K562 (cell line): ENCODE results near the gene DNAAF3. TPM values are rescaled to one million over a fixed set of nuclear protein-coding genes. Genes with fewer than 3 reads are reported as not detected.

Source experiments
- AFF1 ChIP-seq, 2 experiments: fragments of 450-650 bp; IDR thresholded peaks; 2 replicates each; pipeline ENCODE4 v1.6.1; 2018; ENCODE audit warnings: mild to moderate bottlenecking in 2 of 2, low read depth in 1 of 2; ENCODE audit not compliant: partially characterized antibody in 2 of 2
- CCNT2 ChIP-seq: IDR thresholded peaks from 2 replicates; pipeline ENCODE4 v1.6.1; 2011; ENCODE audit warnings: borderline replicate concordance, low read depth, mild to moderate bottlenecking, moderate library complexity, mixed read lengths, low read length; ENCODE audit not compliant: insufficient read length; ENCODE audit errors: extremely low read depth
- ETV1 ChIP-seq: fragments of 450-650 bp; conservative IDR thresholded peaks from 2 replicates; pipeline ENCODE4 v1.6.1; 2016; ENCODE audit warnings: missing genetic modification characterization, control low read depth, low read depth, missing compliant biosample characterization
- FOXJ2 ChIP-seq: fragments of 200-800 bp; sonication (Bioruptor generic); IDR thresholded peaks from 2 replicates; pipeline ENCODE4 v1.6.1; 2016; ENCODE audit warnings: missing genetic modification characterization, missing compliant biosample characterization
- FOXM1 ChIP-seq, 2 experiments: fragments of 450-650 bp in 1 of 2; sonication (generic) in 1 of 2; formaldehyde crosslinking in 1 of 2; IDR thresholded peaks; 2 replicates each; pipeline versions ENCODE4 v1.6.1 to v1.9.0; 2017 to 2022; ENCODE audit warnings: low read depth in 2 of 2, mild to moderate bottlenecking in 2 of 2, missing genetic modification reagents in 1 of 2, moderate library complexity in 1 of 2
- HDAC2 ChIP-seq: fragments of 450-650 bp; IDR thresholded peaks from 2 replicates; pipeline ENCODE4 v1.6.1; 2016; ENCODE audit warnings: mild to moderate bottlenecking
- LARP7 ChIP-seq: fragments of 450-650 bp; IDR thresholded peaks from 2 replicates; pipeline ENCODE4 v1.6.1; 2016
- MYC ChIP-seq, 2 experiments: fragments of 250-450 bp in 1 of 2; sonication (Bioruptor Pico) in 1 of 2; IDR thresholded peaks; 2 replicates each; pipeline versions ENCODE4 v1.5.1 to v1.6.1; 2012 to 2021; ENCODE audit warnings: low read depth in 2 of 2, borderline replicate concordance in 1 of 2, improper control_type of control experiment in 1 of 2, low read length in 1 of 2, mild to moderate bottlenecking in 1 of 2, moderate library complexity in 1 of 2
- SIX5 ChIP-seq, 2 experiments: IDR thresholded peaks; 2 replicates each; pipeline ENCODE4 v1.6.1; 2011; ENCODE audit warnings: low read length in 2 of 2, borderline replicate concordance in 1 of 2, low read depth in 1 of 2, mild to moderate bottlenecking in 1 of 2, moderate library complexity in 1 of 2; ENCODE audit not compliant: insufficient read depth in 1 of 2
- TRIM24 ChIP-seq, 2 experiments: fragments of 450-650 bp; IDR thresholded peaks; 2 replicates each; pipeline ENCODE4 v1.6.1; 2016
- XRCC5 ChIP-seq: fragments of 200-400 bp; formaldehyde crosslinking; IDR thresholded peaks from 2 replicates; pipeline ENCODE4 v1.6.1; 2017; ENCODE audit warnings: low read depth, mild to moderate bottlenecking, low read length
- ZNF644 ChIP-seq: fragments of 200-800 bp; sonication (Bioruptor generic); IDR thresholded peaks from 2 replicates; pipeline ENCODE4 v1.6.1; 2016; ENCODE audit warnings: low read depth, missing genetic modification characterization, missing compliant biosample characterization
- polyA plus RNA-seq, 8 experiments: library from polyadenylated mRNA; depleted of rRNA in 4 of 8; stranded (reverse) in 5 of 8; unstranded in 3 of 8; fragments of >200 nt; fragmentation: Nextera tagmentation in 2 of 8; fragmentation: Illumina TruSeq in 1 of 8; extraction: Ambion mirVana in 2 of 8; extraction: Trizol in 1 of 8; gene quantifications; 2 replicates each; pipeline versions ENCODE4 v1.2.1 to v1.2.3, GENCODE V29; 2011 to 2014; ENCODE audit warnings: inconsistent platforms in 1 of 8, missing spikeins in 1 of 8
- total RNA-seq, 7 experiments: library from RNA; depleted of rRNA in 6 of 7; stranded (reverse); fragments of >200 nt in 6 of 7; fragmentation: Illumina TruSeq in 2 of 7; extraction: Trizol in 2 of 7; gene quantifications; 2 replicates each; pipeline versions ENCODE4 v1.2.1 to v1.2.3, GENCODE V29; 2011 to 2021; ENCODE audit warnings: low replicate concordance in 1 of 7
- TF ChIP-seq, protein P1 (sequence below), 3 experiments: fragments of 200-800 bp in 1 of 3; fragments of 250-450 bp in 1 of 3; fragments of 450-650 bp in 1 of 3; sonication (Bioruptor Pico) in 1 of 3; sonication (Bioruptor generic) in 1 of 3; formaldehyde crosslinking in 1 of 3; IDR thresholded peaks; 2 replicates each; pipeline versions ENCODE4 v1.6.1 to v1.8.0; 2016 to 2022; ENCODE audit warnings: mild to moderate bottlenecking in 2 of 3, missing genetic modification characterization in 2 of 3, missing compliant biosample characterization in 1 of 3, moderate library complexity in 1 of 3
- TF ChIP-seq, protein P2 (sequence below): sonication (generic); formaldehyde crosslinking; IDR thresholded peaks from 2 replicates; pipeline ENCODE4 v1.8.1; 2023; ENCODE audit warnings: mild to moderate bottlenecking, missing genetic modification reagents

The DNAAF3 gene
- total and polyA plus RNA-seq, 9 of the 15 experiments (the other 6 are each of a cell fraction or from before 2014, with no cell fraction given): 21.6 to 61.5 (median 43.0) TPM

- TF ChIP-seq, protein P1, sequence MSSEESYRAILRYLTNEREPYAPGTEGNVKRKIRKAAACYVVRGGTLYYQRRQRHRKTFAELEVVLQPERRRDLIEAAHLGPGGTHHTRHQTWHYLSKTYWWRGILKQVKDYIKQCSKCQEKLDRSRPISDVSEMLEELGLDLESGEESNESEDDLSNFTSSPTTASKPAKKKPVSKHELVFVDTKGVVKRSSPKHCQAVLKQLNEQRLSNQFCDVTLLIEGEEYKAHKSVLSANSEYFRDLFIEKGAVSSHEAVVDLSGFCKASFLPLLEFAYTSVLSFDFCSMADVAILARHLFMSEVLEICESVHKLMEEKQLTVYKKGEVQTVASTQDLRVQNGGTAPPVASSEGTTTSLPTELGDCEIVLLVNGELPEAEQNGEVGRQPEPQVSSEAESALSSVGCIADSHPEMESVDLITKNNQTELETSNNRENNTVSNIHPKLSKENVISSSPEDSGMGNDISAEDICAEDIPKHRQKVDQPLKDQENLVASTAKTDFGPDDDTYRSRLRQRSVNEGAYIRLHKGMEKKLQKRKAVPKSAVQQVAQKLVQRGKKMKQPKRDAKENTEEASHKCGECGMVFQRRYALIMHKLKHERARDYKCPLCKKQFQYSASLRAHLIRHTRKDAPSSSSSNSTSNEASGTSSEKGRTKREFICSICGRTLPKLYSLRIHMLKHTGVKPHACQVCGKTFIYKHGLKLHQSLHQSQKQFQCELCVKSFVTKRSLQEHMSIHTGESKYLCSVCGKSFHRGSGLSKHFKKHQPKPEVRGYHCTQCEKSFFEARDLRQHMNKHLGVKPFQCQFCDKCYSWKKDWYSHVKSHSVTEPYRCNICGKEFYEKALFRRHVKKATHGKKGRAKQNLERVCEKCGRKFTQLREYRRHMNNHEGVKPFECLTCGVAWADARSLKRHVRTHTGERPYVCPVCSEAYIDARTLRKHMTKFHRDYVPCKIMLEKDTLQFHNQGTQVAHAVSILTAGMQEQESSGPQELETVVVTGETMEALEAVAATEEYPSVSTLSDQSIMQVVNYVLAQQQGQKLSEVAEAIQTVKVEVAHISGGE (CRISPR knock-in tag; IDR thresholded peaks at IDR 0.05): peak in 1 of 3 experiments; percentile 75; a peak in 2 of 6 replicates
- TF ChIP-seq ETV1 (tag) (peak; percentile 76), CCNT2 (no peak), MYC (IDR thresholded peaks at IDR 0.05; ENCODE audit: low read depth, low read length) (no peak), MYC (CRISPR knock-in tag; IDR thresholded peaks at IDR 0.05; ENCODE audit: borderline replicate concordance, low read depth) (0 out of 2 replicates have a peak, but pooled peaks have one; percentile 35), AFF1 (IDR thresholded peaks at IDR 0.05; ENCODE audit: low read depth in 1 of 2, partially characterized antibody in 2 of 2) (peak in 1 of 2 experiments; percentile 100), FOXJ2 (tag) (peak; percentile 47; the same call in 1 of the 2 replicates), SIX5 (IDR thresholded peaks at IDR 0.05; ENCODE audit: borderline replicate concordance in 1 of 2, insufficient read depth in 1 of 2, low read depth in 1 of 2, low read length in 2 of 2) (peak; percentile 94 to 96), TRIM24 (IDR thresholded peaks at IDR 0.05) (no peak), ZNF644 (peak; percentile 80), HDAC2 (peak; percentile 28; the same call in 1 of the 2 replicates), FOXM1 (IDR thresholded peaks at IDR 0.05; ENCODE audit: low read depth) (peak; percentile 74), FOXM1 (CRISPR knock-in tag; IDR thresholded peaks at IDR 0.05; ENCODE audit: low read depth) (0 out of 2 replicates have a peak, but pooled peaks have one; percentile 64), XRCC5 (peak; percentile 70), LARP7 (peak; percentile 67; the same call in 1 of the 2 replicates)
- TF ChIP-seq, protein P2, sequence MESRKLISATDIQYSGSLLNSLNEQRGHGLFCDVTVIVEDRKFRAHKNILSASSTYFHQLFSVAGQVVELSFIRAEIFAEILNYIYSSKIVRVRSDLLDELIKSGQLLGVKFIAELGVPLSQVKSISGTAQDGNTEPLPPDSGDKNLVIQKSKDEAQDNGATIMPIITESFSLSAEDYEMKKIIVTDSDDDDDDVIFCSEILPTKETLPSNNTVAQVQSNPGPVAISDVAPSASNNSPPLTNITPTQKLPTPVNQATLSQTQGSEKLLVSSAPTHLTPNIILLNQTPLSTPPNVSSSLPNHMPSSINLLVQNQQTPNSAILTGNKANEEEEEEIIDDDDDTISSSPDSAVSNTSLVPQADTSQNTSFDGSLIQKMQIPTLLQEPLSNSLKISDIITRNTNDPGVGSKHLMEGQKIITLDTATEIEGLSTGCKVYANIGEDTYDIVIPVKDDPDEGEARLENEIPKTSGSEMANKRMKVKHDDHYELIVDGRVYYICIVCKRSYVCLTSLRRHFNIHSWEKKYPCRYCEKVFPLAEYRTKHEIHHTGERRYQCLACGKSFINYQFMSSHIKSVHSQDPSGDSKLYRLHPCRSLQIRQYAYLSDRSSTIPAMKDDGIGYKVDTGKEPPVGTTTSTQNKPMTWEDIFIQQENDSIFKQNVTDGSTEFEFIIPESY (CRISPR knock-in tag): no peak
Measured at GRCh38 chr19:55178781-55179599, 12.6 kb upstream of the DNAAF3 start (continued).
